ENCODE data around the gene MAP7D1.
"Not testable (repeated sequence)": the region's sequence is repeated elsewhere in the genome, so short reads cannot be mapped to it uniquely, and the experiment has no call there.

MAP7D1 gene

DNA sequence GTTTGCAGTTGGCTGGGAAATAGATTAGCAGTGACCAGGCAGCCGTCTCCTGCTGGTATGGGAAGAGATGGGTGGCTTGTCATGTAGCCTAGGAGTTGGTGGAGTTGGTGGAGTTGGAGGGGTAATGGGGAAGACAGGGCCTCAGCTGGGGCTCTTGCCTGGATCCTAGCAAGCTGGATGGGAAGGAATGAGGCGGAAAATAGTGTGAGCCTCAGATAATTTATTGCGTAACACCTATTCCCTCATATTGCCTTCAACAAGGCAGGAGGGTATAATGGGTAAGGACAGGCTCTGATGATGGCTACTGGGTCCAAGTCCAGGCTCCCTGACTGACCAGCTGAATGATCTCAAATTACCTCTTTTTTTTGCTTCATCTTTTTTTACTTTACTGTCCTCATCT lies 12.6 kb downstream of the MAP7D1 start:
- no peak for DNase-seq (ENCODE audit: low read depth in 3 of 3)

DNA sequence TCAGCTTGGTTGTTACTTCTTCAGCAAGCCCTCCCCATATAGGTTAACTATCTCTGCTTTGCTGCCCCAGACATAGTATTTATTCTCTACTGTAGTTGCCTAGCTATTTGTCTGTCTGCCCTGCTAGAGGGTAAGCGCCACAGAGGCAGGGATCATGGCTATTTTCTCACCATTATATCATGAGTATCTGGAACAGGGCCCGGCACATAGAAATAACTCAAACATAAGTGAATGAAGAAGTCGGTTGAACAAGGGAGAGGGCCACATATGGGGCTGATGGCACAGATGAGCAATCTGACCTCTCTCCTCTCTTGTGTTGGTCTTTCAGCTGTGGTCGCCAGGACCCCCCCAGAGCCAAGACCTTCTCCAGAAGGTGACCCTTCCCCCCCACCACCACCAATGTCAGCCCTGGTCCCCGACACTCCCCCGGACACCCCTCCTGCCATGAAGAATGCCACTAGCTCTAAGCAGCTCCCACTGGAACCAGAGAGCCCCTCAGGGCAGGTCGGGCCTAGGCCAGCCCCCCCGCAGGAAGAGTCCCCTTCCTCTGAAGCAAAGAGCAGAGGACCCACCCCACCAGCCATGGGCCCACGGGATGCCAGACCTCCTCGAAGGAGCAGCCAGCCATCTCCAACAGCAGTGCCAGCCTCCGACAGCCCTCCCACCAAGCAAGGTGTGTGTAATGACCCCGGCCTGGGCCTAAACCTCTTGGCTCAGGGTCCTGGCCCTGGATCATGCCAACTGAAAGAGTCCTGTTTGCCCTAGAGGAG lies 14.9 kb downstream of the MAP7D1 start:
- DNase-seq (ENCODE audit: low read depth in 3 of 3) = no peak

DNA sequence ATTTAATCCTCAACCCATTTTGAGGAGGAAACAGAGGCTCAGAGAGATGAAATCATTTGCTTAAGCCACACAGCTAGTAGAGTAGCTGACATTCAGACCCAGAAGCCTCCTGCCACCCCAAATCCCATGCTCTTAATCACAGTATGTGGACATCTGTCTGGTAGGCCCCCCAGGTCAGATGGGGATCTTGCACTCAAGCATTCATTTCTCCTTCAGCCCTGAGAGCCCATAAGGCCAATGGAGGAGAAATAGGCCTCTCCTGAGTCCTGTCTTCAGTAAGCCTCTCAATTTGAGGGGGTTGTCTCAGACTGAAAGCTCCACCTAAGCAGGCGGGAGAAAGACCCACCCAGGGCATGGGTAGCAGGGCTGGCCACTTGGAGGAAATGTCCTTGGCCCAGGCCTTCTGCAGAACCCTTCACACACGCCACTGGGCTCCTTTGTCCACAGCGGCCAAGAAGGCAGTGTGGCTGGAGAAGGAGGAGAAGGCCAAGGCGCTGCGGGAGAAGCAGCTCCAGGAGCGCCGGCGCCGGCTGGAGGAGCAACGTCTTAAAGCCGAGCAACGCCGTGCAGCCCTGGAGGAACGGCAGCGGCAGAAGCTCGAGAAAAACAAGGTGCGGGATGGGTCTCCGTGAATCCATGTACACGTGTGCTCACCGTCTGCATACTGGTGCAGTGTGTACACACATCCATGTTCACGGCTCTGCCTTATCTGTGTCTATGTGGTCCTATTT lies 16.2 kb downstream of the MAP7D1 start:
- no peak for DNase-seq (ENCODE audit: low read depth in 3 of 3)

DNA sequence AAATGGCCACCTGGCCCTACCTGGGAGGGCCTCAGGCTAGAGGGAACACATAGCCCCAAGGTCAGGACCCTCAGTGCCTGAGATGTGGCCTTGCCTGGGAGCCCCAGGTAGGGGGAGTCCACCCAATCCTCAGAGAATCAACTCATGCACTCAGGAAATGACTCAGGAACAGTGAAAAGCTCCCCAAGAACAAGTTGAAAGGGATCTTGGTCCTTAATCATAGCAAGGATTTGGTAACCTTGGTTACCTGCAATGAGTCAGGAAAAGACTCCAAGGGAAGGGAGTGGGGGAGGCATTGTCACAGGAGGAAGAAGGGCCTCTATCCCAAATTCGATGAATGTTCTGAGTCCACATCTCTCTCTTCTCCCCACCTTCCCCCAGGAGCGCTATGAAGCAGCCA lies 17.0 kb downstream of the MAP7D1 start:
- DNase-seq (ENCODE audit: low read depth in 3 of 3) = no peak

DNA sequence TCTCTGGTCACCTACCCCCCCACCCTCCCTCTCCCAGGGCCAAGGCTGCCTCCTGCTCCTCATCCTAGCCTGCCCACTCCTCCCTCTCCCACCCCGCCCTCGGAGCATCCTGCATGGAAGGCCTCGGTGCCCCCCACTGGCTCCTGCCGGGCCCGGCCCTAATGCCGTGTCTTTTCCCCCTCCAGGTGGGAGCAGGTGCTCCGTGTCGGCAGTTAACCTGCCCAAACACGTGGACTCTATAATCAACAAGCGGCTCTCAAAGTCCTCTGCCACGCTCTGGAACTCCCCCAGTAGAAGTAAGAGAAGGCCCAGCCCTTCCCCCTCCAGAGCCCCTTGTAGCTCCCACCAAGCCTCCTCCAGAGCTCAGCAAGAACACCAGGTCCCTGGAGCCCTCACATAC lies 18.8 kb downstream of the MAP7D1 start:
- DNase-seq (ENCODE audit: low read depth in 3 of 3) = no peak

DNA sequence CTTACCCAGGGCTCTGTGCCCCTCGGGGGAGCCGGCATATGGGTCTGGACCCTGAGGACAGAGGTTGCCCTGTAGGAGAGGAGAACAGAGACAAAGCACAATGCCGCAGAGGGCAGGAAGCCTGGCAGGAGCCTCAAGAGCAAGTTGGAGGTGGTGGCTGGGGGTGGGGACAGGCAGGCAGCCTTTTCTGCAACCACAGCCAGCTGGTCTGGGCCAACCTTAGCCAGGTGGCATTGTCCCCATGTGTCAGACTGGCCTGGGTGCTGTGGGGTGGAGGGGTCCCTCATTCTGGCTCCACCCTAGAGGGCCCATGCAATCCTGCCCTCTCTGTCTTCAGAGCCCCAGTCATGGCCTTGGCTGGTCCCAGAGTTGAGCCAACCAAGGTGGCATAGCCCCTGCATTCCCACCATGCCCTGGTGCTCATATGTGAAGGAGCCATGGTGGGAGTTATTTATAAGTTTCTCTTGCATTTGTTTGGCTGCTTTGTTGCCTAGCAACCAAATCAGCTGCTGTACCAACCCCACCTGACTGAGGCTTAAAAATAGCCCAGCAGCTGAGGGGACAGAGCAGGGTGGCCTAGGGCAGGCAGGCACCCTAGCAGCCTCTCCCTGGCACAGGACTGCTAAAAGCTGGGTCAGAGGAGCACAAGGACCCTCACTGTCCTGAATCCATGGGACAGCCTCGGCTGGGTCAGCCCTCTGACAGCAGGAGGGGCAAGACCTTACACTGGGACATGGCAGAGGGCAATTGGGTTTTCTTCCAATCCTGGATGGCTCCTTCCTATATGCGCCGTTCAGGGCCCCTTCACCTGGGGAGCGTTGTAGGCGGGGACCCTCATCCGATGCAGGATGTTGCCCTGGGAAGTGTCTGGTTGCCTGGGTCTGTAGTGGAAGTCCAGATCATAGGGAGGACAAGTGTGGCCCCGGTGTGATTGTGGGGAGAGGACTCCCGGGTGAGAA lies 19.5 kb downstream of the MAP7D1 start:
- DNase-seq (ENCODE audit: low read depth in 3 of 3) = no peak

DNA sequence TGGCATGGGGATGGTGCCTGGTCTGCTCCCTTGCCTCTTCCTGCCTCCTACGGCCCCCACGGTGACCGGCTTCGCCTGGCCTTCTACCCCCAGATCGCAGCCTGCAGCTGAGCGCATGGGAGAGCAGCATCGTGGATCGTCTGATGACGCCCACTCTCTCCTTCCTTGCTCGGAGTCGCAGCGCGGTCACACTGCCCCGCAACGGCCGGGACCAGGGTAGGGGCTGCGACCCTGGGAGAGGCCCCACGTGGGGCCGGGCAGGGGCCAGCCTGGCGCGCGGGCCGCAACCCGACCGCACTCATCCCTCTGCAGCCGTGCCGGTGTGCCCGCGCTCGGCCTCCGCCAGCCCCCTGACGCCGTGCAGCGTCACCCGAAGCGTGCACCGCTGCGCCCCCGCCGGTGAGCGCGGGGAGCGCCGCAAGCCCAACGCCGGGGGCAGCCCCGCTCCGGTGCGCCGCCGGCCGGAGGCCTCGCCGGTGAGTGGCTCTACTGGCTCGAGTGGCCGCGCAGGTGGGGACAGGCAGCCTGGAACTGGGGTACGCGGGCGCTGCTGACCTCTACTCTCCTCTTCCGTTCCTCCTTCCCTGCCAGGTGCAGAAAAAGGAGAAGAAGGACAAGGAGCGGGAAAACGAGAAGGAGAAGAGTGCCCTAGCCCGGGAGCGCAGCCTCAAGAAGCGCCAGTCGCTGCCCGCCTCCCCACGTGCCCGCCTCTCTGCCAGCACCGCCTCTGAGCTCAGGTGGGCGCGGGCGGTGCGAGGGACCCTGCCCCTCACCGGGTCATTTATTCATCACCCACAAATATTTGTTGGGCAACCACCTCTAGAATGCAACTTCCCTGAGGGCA lies 20.4 kb downstream of the MAP7D1 start:
- DNase-seq (ENCODE audit: low read depth in 3 of 3) = no peak

DNA sequence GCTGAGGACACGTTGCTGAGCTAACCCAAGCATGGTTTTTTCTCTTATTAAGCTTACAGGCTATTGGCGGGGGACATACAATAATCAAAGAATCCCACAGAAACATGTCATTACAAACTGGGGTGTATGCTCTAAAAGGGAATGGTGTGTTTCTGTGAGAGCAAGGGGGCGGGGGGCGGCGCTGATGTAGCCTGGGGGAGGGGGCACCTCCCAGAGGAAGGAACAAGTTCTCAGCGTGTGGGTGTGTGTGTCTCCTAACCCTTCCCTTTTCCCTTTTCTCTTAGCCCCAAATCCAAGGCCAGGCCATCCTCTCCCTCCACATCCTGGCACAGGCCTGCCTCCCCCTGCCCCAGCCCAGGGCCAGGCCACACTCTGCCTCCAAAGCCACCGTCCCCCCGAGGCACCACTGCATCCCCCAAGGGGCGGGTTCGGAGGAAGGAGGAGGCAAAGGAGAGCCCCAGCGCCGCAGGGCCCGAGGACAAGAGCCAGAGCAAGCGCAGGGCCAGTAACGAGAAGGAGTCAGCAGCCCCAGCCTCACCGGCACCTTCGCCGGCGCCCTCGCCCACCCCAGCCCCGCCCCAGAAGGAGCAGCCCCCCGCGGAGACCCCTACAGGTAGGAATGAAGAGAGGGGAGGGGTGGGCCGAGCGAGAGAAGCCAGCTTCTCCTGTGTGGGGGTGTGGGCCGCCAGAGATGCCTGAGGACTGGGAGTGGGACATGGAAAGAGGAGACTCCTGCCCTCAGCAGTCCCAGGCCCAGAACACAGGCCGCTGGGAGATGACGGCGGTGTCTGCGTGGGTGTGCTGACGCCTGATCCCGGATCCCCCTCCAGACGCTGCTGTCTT lies 21.9 kb downstream of the MAP7D1 start:
- DNase-seq (ENCODE audit: low read depth in 3 of 3) = no peak

DNA sequence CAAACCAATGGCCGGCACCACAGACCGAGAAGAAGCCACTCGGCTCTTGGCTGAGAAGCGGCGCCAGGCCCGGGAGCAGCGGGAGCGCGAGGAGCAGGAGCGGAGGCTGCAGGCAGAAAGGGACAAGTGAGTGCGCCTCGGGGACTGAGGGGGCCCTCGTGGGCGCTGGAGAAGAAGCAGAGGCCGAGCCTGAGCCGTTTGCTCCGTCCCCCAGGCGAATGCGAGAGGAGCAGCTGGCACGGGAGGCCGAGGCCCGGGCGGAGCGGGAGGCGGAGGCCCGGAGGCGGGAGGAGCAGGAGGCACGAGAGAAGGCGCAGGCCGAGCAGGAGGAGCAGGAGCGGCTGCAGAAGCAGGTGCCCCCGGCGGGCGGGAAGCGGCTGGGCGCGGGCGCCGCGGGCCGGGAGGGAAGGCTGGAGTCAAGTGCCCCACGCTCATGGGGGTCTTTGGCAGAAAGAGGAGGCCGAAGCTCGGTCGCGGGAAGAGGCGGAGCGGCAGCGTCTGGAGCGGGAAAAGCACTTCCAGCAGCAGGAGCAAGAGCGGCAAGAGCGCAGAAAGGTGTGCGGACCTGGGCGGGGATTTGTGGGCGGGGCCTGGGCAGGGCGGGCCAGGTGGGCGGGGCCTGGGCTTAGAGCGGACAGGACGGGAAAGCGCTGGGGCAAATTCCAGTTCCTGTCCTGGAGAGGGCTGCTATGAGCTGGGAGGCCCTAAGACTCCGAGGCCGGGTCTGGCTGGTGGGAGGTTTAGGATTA lies 22.7 kb downstream of the MAP7D1 start:
- no peak for DNase-seq (ENCODE audit: low read depth in 3 of 3)

DNA sequence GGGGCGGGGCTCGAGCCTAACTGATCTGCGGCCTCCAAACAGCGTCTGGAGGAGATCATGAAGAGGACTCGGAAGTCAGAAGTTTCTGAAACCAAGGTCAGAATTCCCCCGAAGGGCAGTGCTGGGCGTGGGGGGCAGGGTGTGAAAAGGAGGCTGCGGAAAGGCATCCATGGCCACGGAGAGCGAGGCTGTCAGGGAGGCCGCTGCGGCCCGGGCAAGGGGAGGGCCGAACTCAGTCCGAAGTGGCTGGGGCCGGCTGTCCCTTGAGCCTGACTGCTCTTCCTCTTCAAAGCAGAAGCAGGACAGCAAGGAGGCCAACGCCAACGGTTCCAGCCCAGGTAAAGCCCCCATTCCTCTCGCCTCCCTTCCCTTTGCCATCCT lies 23.2 kb downstream of the MAP7D1 start:
- DNase-seq (ENCODE audit: low read depth in 3 of 3) = no peak

DNA sequence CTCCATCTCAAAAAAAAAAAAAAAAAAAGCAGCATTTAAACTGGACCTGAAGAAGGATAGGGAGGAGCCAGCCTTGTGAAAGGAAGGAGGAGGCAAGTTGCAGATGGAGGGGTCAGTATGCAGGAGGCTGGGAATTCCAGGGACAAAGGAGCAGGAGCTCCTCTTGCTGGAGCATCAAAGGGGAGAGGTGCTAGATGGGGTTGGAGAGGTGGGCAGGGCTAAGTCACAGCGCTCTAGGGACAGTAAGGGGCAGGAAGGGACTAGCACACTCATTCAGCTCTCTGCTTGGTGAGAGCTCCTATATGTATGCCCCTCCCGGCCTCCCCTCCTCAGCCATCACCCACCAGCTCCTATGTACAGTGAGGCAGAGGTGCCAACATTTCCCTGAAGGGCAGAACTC lies 26.8 kb downstream of the MAP7D1 start:
- DNase-seq (ENCODE audit: low read depth in 3 of 3) = no peak

DNA sequence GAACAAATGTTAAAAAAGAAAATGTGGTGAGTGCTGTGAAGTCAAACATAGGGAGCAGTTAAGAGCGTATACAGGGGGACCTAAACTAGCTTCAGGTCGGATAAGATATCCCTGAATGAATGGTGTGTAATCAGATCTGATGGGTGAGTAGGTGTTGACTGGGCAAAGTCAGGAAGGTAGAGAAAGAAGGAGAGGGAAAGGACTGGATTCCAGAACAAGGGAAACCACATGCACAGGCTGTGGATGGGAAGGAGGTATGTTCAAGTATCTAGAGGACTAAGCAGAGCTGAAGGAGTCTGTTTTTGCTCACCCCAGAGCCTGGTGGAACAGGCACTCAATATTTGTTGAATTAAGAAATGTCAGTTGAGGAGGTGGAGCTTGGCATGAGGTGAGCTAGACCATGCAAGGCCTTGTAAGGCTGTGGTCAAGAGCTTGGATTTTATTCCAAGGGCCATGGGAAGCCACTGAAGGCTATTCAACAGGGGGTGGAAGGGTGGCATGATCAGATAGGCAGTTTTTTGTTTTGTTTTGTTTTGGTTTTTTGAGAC lies 27.4 kb downstream of the MAP7D1 start:
- no peak for DNase-seq (ENCODE audit: low read depth in 3 of 3)

DNA sequence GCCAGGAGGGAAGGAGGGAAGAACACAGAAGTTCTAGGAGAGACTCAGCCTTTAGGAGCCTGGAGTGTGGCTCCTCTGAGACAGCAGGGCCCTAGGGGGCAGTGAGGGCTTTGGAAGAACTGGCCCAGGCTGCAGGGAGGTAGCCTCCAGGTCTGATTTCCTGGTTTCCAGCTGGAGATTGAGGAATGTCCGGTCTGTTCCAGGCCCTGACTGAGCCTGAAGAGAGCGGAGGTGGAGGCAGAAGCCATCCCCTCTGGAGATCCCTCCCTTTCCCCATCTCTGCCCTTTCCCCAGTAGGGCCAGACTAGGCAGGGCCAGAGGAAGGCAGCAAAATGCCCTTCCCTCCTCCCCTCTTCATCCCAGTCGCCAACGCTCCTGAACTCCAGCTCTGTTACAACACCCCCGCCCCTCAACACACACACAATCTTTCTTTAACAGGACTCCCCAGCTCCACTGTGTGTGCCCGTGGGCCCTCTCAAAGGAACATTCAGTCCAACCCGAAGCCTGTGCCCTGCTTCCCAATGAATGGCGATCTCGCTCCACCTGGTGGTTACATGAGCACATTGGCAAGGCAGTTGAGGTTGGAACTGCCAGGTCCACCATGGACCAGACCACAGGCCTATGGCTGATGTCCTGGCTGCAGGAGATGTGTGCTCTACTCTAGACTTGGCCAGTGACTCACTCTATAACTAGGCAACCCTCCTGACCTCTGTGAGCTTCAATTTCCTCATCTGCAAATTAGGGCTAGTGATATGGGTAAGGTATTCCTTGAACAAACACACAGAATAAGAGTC lies 32.0 kb downstream of the MAP7D1 start:
- DNase-seq (ENCODE audit: low read depth in 3 of 3) = peak; percentile 42 to 66 (median 57)

DNA sequence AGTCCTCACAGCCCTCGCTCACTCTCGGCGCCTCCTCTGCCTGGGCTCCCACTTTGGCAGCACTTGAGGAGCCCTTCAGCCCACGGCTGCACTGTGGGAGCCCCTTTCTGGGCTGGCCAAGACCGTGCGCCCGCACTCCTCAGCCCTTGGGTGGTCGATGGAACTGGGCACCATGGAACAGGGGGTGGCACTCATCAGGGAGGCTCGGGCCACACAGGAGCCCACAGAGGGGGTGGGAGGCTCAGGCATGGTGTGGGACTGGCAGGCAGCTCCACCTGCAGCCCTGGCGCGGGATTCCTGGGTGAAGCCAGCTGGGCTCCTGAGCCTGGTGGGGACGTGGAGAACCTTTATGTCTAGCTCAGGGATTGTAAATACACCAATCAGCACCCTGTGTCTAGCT lies 40.8 kb downstream of the MAP7D1 start:
- not testable (repeated sequence) for DNase-seq (ENCODE audit: low read depth in 3 of 3)

DNA sequence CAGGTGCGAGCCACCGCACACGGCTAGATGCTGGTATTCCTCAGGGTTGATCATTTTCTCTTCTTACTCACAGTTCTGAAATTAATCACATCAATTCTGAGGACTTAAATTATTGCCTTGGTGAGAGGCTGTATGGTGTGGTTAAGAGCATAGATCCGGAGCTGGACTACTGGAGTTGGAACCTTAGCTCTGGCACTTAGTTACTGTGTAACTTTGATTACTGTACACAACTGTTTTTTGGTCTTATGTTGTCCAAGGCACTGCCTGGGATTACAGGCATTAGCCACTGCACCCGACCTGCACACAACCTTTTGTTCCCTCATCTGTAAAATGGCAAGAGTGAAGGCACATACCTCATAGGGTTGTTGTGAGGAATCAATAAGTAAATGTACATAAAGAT lies 42.7 kb downstream of the MAP7D1 start:
- no peak for DNase-seq (ENCODE audit: low read depth in 3 of 3)

DNA sequence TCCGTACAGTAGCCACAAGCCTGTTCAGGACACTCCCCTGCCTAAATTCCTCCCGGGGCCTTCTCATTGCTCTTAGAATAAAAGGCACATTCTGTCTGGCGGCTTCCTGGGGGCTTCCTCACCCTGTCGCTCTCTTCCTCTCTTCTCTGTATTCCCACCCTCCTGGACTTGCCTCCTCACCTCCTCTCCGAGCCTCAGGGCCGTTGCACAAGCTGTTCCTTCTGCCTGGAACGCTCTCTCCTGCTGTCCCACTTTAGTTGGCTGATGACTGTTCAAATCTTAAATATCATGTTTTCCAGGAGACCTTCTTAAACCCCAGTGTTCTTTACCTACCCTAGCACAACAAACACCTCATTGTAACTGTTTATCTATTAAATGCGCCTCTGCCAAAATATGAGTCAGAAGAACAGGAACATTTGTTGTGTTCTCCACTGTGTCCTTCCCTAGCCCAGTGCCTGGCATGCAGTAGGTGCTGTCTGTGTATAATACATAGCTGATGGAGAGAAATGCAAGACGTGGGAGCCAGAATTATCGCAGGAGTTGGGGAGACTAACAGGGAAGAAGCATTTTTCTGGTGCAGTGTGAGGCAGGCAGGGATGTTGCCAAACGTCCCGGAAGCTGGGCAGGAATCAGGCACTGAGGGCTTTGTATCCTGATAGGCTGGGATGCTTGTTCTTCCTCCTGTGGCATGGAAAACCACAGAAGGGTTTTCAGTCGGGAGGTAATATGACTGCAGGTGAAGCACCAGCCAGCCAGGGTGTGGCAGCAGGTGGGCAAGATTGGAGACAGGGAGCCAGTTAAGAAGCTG lies 44.2 kb downstream of the MAP7D1 start:
- no peak for DNase-seq (ENCODE audit: low read depth in 3 of 3)

DNA sequence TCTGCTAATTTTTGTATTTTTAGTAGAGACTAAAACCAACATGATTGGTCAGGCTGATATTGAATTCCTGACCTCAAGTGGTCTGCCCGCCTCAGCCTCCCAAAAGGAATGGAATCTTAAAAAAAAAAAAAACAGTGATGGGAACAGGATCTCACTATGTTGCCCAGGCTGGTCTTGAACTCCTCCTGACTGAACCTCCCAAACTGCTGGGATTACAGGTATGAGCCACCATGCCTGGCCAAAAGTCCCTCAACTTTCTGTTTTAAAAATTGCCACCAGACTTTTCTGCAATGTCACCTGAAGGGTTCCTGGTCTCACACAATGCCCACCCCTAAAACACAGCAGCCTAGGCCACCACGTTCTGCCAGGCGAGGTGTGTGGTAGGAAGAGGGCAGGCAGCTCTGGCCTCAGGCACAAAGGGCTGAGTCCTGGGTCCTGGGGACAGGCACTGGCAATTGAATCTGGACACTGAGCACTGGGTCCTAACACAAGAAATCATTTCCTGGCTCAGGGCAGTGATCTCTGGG lies 47.1 kb downstream of the MAP7D1 start:
- no peak for DNase-seq (ENCODE audit: low read depth in 3 of 3)
